Raji (cell line): ENCODE measurements around the gene CNNM2.

Source experiments
- POLR2A ChIP-seq: IDR thresholded peaks from 2 replicates; pipeline ENCODE4 v1.6.1; 2011; ENCODE audit warnings: low read depth, low read length, control low read depth; ENCODE audit not compliant: insufficient read depth

CNNM2 gene

GRCh38 chr10:103117247-103117646, 199.2 kb downstream of the CNNM2 start:
- no peak for TF ChIP-seq POLR2A

DNA sequence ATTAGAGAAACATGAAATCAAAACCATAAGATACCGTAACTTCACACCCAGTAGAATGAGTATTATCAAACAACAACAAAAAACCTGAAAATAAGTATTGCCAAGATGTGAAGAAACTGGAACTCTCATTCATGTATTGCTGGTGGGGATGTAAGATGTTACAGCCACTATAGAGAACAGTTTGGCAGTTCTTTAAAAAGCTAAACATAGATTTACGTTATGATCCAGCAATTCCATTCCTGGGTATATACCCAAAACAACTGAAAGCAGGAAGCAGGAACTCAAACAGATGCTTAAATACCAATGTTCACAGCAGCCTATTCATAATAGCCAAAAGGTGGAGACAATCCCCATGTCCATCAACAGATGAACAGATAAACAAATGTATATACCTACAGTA, 202.5 kb downstream of the CNNM2 start:
- no peak for TF ChIP-seq POLR2A

DNA sequence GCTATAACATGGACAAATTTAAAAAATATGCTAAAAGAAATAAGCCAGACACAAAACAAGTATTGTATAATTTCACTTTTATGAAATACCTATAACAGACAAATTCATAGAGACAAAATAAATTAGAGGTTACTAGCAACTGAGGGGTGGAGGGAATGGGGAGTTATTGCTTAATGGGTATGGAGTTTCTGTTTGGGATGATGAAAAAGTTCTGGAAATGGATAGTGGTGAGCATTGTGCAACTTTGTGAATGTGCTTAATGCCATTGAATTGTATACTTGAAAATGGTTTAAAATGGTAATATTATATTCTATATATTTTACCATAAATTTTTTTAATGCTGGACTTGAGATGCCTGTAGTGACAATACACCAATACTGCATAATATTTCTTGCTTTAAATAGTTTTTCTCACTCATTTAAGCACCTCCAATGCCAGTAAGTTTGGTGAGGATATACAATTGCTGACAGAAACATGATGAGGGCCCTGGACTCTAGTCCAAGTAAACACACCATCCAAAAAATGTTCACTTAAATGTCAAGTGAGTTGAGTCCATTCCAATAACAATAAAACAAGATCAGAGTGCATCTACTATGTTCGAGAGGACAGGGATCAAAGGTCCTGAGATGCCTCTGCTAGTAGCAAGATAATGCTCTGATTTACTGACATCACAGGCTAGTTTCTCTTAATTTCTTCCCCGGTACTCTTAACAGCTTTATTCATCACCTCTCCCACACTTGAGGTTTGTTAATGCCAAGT, 203.1 kb downstream of the CNNM2 start:
- TF ChIP-seq POLR2A: no peak

DNA sequence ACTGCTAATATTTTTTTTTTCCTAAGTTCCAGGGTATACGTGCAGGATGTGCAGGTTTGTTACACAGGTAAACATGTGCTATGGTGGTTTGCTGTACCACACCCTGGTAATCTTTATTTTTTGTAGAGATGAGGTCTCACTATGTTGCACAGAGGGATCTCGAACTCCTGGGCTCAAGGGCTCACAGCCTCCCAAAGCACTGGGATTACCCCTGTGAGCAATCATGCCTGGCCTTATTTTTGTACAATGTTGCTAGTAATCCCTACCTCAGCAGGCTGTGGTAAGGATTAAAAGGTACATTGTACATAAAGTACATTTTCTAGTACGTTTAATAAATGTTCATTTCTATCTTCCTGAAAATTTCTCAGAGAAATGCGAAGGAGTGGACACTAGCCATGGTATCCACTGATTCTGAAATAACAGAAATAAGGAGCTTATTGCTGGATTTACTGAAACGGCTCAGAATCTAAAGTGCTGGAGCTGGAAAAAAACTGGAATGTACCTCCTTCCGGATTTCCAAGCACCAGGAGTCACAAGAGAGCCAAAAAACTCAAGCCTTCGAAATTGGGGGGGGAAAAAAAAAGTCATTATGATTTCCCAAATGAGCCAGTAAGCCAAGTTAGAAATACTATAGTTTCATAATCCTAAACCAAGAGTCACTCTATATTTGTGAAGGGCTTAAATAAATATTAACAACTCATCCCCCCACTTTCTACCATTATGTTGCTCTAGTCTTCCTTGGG, 205.4 kb downstream of the CNNM2 start:
- TF ChIP-seq POLR2A: no peak

DNA sequence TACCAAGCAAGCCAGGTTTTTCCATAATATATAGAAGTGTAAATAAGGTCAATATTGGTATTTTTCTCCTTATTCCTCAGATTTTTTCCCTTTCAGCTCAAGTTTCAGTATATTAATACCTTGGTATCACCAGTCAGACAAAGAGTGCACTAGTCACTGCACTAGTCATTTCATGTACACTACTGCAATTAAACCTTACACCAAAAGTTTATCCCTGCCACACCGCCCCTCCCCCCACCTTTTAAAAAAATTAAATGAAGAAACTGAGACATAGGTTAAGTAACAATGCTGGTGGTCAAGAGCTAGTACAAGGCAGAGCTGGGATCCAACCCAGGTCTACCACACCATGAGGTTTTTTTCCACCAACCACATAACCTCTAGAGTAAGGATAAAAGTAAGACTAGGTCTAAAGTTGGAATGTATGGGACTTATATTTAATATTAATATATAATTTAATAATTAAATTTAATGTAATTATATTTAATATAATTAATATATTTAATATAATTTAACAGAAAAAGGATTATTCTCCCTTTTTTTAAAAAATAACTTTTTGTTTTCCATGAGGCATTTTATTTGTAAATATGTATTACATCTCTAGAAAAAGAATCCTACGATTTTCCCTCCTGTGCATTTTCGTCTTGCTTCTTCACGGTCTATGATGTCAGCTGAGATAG, 206.5 kb downstream of the CNNM2 start:
- TF ChIP-seq POLR2A: no peak

DNA sequence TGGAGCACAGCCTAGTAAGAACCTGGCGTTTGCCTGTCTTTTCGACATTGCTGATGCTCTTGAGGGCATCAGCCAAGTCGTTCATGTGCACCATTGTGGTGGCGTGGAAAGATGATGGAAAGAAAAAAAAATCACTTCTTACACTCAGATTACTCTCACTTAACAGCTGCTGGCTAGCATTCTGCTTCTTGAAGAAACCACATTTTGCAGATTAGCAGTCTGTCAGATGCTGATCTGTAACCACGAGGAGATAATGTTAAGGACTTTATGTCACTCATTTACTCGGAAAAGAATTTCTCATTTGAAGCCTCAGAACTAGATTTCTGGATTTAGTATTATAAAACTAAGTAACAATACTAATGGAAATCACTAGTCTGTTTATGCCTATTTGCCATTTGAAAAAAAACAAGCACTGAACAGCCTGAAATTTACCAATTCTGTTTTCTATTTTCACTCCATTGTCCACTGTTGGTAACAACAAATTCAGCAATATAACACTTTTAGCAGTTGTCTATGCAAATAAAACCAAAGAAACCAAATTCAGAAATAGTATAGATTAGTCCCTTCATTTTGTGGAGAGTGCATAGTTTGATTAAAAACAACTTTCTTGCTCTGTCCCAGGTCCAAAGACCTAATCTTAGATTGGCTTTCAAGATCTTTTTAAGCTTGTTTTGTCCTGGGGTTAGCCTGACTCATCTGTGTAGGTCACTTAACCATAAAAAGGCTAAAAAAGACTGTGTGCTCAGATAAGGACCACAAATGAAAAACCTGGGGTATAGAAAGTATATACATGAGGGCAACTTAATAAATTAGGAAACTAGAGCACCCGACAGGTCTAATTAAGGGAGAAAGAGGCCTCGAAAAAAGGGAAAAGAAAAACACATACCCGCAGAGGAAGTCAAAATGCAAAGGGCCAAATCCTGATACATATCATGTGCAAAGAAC, 207.5 kb downstream of the CNNM2 start:
- no peak for TF ChIP-seq POLR2A

- no peak for TF ChIP-seq POLR2A
Observed at GRCh38 chr10:103127241-103127640, 209.1 kb downstream of the CNNM2 start.

DNA sequence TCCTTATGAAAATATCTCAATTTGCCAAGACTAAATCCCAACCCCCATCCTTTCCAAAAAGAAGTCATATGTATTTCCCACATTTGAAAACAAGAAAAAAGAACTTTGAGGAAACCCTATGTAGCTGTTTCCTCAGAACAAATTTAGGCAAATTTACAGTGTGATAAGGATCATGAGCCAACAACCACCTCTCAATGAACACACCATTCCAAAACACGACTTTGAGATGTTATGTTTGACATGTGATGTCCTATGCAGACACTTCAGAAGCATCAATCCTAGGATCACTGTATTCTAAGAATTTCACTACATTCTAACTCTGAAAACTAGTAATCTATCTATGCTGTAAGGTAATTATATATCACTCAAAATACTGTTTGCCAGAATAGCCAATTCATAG, 212.8 kb downstream of the CNNM2 start:
- no peak for TF ChIP-seq POLR2A

DNA sequence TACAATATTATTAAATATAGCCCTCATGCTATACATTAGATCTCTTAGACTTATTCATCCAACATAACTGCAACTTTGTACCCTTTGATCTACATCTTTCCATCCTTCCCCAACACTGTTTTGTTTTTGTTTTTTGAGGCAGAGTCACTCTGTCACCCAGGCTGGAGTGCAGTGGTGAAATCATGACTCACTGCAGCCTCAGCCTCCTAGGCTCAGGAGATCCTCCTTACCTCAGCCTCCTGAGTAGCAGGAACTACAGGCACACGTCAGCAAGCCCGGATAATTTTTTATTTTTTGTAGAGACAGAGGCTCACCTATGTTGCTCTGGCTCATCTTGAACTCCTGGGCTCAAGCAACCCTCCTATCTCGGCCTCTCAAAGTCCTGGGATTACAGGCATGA, 221.7 kb downstream of the CNNM2 start:
- no peak for TF ChIP-seq POLR2A
